Ovary (tissue), 3 donors: ENCODE measurements around the gene ZNF143.

Experiments used
- POLR2A ChIP-seq: fragments of 450-650 bp; IDR thresholded peaks from one replicate; pipeline ENCODE4 v1.6.1; 2017; ENCODE audit warnings: antibody characterized with exemption, mild to moderate bottlenecking, moderate library complexity
- TF ChIP-seq, protein P1 (sequence below), 3 donors: fragments of 450-650 bp in 2 of 3; fragments of 200-600 bp in 1 of 3; IDR thresholded peaks; one replicate each; pipeline versions ENCODE4 v1.5.1 to v1.8.0; 2016 to 2022; ENCODE audit warnings: antibody characterized with exemption in 3 of 3, mild to moderate bottlenecking in 1 of 3
- donor health status: DM: no; HTN: no; CAD: no.

DNA sequence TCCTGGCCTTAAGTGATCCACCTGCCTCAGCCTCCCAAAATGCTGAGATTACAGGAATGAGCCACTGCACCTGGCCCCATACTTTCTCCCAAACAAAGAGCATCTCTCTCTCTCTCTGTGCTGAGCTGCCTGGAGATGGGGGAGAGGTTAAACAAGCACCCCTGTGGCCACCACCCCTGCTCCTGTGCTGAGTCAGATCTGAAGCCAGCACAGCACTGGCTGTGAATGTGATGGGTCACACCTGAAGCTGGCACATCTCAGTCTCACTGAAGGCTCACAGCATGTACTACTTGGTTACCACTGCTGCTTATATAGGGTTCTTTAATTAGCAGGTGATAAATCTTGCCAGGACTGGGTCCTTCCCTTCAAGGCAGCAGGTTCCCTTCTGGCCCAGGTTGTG lies 101.9 kb downstream of the ZNF143 start:
- TF ChIP-seq, protein P1, sequence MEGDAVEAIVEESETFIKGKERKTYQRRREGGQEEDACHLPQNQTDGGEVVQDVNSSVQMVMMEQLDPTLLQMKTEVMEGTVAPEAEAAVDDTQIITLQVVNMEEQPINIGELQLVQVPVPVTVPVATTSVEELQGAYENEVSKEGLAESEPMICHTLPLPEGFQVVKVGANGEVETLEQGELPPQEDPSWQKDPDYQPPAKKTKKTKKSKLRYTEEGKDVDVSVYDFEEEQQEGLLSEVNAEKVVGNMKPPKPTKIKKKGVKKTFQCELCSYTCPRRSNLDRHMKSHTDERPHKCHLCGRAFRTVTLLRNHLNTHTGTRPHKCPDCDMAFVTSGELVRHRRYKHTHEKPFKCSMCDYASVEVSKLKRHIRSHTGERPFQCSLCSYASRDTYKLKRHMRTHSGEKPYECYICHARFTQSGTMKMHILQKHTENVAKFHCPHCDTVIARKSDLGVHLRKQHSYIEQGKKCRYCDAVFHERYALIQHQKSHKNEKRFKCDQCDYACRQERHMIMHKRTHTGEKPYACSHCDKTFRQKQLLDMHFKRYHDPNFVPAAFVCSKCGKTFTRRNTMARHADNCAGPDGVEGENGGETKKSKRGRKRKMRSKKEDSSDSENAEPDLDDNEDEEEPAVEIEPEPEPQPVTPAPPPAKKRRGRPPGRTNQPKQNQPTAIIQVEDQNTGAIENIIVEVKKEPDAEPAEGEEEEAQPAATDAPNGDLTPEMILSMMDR (IDR thresholded peaks at IDR 0.05) = no peak
- TF ChIP-seq POLR2A = no peak
